A204.1 (cell line): ENCODE measurements around the gene LRRC10B.

Experiments used
- FAIRE-seq: peaks from 2 replicates; lab custom pipeline; 2012; peaks lifted over from hg19 to GRCh38; lab: Jason Lieb, UNC

Gene LRRC10B

DNA sequence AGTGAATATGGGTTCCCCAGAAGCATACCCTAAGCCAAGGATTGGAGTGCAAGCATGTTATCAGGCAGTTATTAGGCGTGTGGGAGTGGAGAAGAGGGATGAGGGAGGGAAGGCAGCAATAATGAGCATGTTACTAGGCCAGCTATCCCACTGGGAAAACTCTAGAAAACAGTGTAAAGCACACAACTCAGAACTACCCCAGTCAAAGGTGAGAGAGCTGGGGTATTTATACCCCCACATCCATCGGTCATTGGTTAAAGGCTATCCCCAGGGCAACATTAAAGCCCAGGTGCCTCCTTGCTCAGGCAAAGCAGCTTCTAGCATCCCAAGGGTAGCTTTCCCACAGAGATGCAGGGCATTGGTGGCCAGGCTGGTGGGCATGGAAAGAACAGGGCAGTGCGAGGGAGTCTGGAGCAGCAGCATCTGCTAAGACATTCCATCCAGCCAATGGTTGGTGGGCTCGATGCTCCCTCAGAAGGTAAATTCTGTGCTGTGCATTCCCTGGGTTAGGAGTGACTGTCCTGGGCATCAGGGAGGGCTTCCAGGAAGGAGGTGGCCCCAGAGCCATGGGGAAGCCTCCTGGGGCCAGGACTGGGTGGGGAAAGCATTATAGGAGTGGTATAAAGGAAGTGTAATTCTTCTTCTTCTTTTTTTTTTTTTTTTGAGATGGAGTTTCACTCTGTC, 21.1 kb upstream of the LRRC10B start:
- FAIRE-seq = no peak

DNA sequence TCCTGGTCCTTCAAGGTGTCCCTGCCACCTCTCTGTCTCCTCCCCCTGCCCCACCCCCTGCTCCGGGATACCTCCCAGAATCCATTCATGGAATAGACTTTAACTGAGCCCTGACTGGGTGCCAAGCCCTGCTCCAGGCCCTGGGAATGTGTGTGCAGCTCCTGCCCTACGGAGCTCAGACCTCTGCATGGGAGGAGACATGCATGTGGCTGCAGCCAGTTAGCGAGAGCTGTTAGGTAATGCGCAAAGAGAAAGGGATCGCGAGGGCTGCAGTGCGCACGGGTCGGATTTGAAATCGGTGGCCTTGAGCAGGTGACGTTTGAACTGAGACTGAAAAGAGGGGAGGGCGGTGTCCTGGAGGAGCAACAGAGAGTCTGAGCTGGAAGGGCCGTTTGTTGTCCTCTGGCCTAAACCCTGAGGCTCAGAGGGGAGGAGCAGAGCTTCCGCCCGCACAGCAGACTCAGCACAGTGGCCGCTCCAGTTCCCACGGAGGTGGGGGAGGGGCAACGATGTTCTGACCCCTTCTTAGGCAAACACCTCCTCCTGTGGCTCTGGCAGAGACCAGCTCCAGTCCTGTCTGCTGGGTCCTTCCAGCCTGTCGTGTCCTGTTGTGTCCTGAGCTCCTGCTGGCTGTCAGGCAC, 19.8 kb upstream of the LRRC10B start:
- FAIRE-seq = no peak

DNA sequence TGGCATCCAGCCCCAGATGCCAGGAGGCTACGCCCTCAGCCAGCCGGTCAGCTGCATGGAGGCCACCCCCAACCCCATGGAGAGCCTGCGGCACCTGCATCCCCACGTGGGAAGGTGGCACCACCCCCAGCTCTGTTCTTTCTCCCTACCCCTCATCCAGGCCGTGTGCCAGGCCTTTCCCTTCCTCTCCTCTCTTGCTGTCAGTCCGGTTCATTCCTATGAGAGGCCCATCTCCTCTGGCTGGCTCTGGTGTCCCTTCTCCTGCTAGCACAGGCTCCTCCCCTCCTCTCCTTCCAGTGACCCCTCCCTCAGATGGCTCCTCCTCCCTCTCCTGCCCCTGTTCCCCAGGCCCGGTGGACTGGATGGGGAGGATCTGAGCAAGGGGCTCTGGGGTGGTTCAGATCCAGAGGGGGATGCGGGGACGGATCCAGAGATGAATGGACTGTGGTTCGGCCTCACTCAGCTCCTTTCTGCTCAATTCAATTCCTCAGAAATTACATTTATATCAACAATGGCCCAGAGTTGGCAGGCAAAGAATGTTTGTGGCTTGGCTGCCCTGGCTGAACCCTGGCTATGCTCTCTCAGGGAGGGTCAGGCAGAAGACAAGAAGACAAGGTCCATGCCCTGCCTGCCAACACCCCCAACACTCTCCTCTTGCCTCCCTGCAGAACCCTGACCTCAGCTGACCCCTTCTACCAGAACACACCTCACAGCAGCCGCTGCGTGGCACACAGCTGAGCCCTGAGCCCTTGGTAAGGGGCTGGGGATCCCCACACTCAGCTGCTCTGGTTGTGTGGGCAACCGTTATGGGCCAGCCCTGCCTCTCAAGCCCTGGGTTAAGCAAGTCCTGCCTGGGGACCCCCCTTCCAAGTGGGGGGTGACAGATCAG, 18.5 kb upstream of the LRRC10B start:
- FAIRE-seq = no peak

DNA sequence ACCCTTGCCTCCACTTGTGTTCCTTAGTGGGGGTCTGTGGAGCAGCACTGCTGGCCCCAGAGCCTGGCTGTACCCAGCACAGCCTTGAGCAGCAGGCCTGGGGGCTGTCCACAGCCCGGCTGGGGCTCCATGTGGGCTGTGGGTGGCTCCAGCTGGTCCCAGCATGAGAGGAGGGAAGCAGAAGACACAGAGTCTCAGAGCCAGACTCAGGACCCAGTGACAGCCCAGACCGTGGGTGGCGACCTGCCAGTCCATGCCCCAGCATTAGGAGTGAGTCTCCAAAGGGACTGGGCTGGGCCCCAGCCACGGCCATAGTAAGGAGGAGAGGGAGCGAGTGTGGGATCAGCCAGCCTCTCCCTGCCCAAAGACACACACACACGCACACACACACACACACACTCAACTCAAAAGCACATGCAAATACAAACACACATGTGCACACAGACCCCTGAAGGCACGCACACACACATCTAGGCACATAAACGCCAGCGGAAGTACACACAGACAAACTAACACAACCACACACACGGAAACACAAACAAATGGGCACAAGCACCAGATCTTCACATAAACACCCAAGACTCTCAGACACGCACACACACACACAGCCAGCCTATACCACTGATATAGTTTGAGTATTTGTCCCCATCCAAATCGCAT, 16.7 kb upstream of the LRRC10B start:
- no peak for FAIRE-seq

DNA sequence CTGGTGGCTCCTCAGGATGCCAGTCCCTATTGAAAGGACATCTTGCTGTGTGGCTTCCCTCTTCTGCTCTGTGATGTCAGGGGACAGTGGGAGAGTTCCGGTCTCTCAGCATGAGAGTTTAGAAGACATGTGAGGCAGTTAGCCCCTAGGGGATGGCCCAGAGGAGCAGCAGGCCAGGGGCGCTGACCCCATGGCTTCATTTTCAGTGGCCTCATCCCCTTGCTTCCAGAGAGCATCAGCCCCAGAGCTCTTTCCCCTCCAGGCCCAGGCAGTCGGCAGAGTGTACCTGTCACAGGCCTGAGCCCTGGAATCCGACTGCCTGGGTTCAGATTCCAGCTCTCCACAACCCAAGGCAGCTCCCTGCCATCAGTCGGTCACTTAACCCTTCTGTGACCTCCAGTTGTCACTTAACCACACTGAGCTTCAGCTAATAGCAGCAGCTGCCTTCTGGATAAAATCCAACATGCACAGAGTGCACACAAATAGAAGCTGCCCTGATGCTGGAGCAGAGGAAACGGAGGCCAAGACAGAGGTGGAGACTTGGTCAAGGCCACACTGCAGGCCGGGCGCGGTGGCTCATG, 14.1 kb upstream of the LRRC10B start:
- FAIRE-seq = no peak

DNA sequence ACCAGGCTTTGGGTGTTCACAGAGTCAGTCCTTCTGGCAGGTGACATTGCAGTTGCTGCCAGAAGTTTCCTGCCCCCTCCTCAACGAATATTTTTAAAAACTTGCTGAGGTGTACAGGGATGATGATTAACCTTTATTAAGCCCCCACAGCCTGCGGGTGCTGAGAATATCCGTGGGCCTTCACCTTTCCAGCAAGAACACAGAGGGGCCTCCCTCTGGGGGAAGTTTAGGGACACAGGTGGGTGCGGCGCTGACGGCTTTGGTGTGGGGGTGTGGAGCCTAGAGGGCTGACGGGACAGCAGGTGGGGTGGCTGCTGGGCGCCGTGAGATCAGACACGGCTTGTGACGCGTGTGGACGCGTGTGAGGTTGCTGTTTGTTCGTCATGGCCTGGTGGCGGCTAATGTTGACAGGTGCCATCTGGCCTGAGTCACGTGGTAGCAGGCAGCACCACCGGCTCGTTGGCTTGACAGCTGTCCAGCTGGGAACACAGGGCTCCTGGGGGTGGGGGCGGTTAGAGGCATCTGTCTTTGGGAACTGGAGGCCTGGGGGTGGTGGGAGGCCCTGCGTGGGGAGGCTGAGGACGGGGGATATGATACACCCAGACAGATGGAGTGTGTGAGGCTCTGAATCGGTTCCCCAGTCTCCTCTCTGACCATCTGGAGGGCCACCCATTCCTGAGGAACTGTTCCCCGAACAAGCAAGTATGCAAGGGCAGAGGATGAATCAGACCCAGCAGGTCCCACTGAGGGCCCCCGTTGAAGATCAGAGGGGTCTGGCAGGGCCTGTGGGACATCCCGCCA, 12.5 kb upstream of the LRRC10B start:
- no peak for FAIRE-seq

DNA sequence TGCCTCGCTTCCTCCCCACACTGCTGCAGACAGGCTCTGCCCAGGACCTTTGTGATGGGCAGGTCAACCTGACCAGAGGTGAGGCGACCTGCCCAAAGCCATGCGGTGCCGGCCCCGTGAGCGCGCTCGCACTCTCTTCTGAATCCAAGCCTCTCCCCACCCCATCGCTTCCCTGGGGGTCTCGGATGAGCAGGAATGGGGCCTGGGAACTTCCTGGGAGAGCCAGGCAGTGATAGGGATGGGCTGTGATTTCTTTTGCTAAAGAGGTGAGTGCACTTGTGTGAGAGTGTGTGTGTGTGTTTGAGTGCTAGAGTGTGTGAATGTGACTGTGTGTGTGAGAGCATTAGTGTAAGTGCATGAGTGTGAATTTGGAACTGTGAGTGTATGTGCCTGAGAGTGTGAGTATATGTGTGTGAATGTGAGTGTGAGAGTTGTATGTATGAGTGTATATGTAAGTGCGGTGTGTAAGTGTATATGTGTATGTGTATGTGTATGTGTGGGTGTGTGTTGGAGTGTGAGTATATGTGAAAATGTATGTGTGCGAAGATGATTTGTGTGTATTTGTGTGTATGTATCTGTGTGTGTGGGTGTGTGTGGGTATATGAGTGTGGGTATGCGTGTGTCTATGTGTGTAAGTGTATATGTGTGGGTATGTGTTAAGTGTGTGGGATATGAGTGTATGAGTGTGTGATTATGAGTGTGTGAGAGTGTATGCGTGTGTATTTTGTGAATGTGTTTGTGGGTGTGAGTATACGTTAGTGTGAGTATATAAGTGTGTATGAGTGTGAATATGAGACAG, 11.7 kb upstream of the LRRC10B start:
- no peak for FAIRE-seq

DNA sequence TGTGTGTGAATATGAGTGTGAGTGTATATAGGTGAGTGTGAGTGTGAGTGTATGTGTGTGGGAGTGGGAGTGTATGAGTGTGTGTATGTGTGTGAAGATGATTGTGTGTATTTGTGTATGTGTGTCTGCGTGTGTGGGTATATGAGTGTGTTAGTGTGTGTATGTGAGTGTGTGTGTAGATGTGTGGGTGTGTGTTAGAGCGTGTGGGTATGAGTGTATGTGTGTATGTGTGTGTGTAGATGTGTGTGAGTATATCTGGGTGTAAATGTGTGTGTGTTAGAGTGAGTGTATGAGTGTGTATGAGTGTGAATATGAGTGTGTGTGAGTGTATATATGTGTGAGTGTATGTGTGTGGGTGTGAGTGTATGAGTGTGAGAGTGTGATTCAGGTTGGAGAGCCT, 11.1 kb upstream of the LRRC10B start:
- FAIRE-seq = no peak

DNA sequence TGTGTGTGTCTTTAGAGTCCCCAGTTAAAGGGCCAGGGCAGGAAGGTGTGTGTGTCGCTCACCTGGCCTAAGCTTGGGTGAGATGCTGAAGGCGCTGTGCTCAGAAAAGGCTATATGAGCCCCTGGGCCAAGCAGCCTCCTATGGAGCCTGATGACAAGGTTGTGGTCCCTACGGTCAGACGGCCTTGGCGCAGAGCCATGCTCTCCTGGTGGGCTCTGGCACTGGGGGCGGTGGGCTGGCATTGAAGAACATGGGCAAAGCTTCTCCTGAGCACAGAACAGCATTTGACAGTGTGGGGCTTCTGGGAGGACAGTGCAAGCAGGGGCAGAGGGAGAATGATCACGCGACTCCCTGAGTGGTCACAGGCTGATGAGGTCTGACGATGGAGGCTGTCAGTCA, 10.7 kb upstream of the LRRC10B start:
- no peak for FAIRE-seq

DNA sequence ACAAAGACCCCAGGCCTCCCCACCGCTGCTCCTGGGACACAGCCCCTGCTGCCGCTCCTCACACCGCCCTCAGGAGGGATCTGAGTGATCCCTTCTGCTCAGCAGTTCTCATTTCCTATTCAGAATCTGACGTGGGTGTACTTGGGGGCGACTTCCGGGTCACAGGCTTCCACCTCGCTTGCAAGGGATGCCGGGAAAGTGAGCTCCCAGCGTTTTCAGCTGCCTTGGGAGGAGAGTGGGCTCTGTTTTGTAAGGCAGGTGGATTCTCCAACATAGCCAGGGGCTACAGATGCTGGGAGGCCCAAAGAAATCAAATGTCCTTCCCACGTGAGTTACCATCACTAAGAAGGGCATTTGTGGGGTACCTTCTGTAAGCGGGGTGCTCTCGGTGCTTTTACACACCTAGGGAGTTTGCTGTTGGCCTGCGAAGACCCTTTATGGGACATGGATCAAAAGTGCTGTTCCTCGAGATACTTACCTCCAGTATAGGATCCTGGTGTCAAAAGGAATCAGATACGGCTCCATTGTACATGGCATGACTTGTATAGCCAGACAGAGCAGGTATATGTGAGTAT, 9.7 kb upstream of the LRRC10B start:
- no peak for FAIRE-seq

DNA sequence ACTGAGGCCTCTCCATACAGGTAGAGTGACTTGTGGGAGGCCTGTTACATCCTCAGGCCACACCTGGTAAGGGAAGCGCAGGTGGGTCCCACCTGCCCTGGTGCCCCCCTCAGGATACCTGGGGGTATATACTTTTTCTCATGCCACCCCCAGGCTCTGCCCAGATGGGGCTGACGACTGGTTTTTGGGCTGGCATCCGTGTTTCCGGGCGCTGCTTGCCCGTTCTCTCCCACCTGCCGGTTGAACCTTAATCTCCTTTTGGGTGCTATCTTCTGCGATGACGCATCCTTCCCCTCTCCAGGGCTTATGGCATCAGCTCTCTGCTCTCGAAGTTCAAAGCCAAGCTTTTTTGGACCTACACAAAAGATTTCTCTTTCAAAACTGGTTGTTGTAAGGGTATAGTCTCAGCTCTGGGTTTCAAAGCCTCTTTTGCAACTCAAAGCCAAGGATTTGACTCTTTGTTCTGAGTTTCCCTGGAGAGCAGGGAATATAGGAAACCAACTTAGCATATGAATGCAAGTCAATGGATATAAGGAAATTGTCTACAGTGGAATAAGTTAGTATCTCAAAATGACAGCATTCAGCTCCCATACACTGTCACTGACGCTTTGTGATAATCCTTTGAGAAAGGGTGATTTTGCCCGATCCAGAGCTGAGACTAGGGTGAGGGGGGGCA, 8.6 kb upstream of the LRRC10B start:
- no peak for FAIRE-seq

DNA sequence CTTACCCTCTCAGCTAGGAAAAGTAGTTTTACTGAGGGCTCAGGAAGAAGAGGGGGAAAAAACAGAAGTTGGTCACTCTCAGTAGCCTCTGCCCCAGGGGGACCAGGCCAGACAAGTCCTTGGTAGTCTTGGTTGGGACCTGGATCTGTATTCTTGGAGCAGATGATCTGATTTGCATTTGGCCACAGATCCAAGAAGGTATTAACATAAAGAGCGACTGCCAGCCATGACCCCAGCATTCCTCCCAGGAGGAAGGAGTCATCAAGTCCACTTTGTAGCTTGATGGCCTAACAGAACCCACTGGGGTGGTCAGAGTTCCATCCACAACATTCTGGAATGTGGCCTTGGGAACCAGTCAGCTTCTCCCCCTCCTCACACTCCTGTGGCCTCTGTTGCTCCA, 6.0 kb upstream of the LRRC10B start:
- no peak for FAIRE-seq

DNA sequence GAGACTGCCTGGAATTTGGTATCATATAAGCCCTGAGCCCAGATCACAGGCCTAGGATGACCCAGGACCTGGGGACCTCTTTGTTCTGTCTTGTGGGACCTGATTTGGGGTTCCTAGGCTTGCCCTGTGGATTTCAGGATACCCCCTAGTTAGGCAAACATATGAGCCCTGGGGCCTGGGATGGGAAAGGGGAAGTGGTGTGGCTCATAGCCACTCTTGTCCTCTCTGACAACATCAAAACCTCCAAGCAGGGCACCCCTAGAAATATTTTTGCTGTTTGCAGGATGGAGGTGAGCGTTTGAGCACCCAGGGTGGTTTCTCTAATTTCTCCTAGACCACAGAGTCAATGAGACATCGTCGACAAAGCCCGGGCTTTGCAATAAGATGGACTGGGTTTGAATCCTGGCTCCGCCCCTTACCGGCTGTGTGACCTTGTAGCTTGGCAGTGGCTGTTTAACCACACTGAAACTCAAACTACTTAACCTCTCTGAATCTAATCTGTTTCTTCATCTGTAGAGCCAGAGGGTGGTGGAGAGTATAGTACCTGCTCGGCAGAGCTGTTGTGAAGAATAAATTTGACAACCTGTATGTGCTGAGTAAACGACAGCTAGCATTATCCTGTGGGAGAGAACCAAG, 5.3 kb upstream of the LRRC10B start:
- no peak for FAIRE-seq

DNA sequence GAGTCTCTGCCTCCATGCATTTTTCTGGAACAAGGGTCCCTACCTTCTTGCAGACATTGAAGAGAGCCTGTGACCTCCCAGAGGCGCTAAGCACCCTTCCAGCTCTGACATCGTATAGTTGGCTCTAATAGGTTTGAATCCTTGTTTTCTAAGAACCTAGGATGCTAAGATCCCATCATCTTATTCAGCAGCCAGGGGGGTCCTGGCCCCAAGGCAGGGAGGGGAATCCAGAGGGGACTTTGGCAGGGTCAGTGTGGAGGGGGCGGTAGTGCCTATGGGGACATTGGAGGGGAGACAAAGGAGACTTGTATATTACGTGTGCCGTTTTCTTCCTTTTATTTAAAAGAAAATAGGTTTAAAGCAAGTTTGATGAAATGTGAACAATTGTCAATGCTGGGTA, 3.4 kb upstream of the LRRC10B start:
- no peak for FAIRE-seq

DNA sequence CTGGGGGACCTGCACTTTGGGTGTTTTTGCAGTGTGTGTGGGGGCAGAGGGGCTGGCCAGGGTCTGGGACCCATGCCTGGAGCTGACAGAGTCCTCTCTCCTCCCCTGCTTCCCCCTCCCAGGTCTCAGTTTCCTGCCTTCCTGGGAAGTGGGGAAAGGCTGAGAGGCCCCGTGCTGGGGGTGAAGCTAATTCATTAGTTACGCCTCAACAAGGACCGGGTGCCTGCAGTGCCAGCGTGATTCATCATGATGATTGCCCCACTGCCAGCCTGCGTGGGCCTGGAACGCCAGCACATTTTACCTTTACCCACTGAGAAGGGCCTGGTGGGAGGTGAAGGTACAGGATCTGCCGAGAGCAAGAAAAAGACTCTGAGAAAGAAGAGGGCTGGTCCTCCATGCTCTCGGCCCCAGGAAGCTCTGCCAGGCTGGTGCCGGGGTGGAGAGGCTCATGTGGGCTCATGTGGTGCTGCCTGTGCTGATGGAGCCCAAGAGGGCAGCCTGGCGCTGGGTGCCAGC, 2.9 kb upstream of the LRRC10B start:
- FAIRE-seq = no peak

DNA sequence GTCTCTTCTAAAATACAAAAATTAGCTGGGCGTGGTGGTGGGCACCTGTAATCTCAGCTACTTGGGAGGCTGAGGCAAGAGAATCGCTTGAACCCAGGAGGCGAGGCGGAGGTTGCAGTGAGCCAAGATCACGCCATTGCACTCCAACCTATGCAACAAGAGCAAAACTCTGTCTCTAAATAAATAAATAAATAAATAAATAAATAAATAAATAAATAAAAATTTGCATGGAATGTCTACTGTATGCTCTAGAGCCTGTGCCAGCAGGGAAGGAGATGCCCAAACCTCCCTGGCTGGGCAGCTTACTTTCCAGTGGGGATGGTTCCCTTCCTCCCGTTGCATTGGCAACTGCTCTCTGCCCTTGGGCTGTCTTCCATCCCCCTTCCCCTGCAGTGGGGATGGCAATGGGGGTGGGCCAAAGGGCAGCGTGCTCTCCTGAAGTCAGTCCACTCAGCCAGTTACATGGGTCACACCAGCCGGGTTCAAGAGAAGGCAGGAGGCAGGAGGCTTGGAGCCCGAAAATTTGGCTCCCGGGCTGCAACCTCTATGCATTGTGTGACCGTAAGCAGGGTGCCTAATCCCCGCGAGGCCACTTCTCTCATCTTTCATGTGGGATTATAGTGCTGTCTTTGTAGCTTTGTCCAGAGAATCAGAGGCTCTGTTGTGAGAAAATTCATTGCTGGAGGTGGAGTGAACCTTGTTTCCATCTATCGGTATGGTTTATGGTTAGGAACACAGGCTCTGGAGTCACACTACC, 1.4 kb upstream of the LRRC10B start:
- FAIRE-seq = no peak

DNA sequence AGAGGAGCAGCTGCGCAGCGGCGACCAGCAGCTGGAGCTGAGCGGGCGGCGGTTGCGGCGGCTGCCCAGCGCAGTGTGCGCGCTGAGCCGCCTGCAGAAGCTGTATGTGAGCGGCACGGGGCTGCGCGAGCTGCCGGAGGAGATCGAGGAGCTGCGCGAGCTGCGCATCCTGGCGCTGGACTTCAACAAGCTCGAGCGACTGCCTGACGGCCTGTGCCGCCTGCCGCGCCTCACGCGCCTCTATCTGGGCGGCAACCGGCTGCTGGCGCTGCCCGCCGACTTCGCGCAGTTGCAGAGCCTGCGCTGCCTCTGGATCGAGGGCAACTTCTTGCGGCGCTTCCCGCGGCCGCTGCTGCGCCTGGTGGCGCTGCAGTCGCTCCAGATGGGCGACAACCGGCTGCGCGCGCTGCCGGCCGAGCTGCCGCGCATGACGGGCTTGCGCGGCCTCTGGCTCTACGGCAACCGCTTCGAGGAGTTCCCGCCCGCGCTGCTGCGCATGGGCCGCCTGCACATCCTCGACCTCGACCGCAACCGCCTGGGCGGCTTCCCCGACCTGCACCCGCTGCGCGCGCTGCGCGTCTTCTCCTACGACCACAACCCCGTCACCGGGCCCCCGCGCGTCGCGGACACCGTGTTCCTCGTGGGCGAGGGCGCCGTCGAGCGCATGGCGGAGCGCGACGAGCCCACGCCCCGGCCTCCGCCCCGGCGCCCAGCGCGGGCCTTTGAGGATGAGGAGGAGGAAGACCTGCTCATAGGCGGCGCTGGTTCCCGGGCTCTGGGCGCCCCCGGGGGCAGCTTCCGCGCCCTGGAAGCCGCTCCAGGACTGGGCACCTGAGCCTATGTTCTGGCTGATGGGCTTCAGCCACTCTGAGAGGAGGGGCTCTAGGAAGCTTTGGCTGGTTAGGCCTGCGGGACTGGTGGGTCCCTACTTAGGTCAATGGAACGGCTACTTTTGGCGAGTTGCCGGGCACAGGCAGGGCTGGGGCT, 787 bp downstream of the LRRC10B start:
- no peak for FAIRE-seq
